Measurements from ENCODE around the gene ARSG.
A peak's percentile ranks its signal among the peaks of the same experiment; 100 is the strongest.

Gene ARSG

GRCh38 chr17:68379177-68379510 lies 87.8 kb downstream of the ARSG start (continued):
- TF ChIP-seq ZNF362 (tag by site-specific recombination; IDR thresholded peaks at IDR 0.05) (0 out of 2 replicates have a peak, but pooled peaks have one; percentile 28), ZNF26 (tag by site-specific recombination; IDR thresholded peaks at IDR 0.05) (no peak), ZBTB6 (tag by site-specific recombination; IDR thresholded peaks at IDR 0.05) (no peak), ZNF121 (tag by site-specific recombination; IDR thresholded peaks at IDR 0.05) (peak; percentile 94), ZNF623 (tag by site-specific recombination; IDR thresholded peaks at IDR 0.05) (no peak)

- ChIA-PET POLR2A (no interaction called here), CTCF (interaction anchor here (0.7 to 1.5 kb wide), 2 partner anchors 19 to 57 kb away, joined by 3 to 7 read pairs; no protein-coding TSS in a partner anchor)
- H3K36me3 ChIP-seq (ENCODE audit: control insufficient read depth in 2 of 2, insufficient read depth in 1 of 2, low read length in 2 of 2): no peaks in the 10 kb centered on the region
- H3K4me1 ChIP-seq (ENCODE audit: control insufficient read depth, insufficient read depth, low read length): peaks cover 29% of the 10 kb centered on the region
- H3K4me3 ChIP-seq (ENCODE audit: low read depth, low read length): no peak overlapping the region
- no peak overlapping the region for H3K27ac ChIP-seq (ENCODE audit: extremely low read depth, low read depth, low read length)
- H3K9me3 ChIP-seq (ENCODE audit: control insufficient read depth, insufficient read depth, low read depth, low read length): no peaks in the 10 kb centered on the region
- TF ChIP-seq ZNF473 (tag by site-specific recombination; IDR thresholded peaks at IDR 0.05) (no peak), ZNF366 (tag by site-specific recombination; conservative IDR thresholded peaks at IDR 0.05) (peak; percentile 94), ZFP37 (tag by site-specific recombination; IDR thresholded peaks at IDR 0.05) (no peak), ZNF114 (tag by site-specific recombination; IDR thresholded peaks at IDR 0.05) (no peak), ZXDB (tag by site-specific recombination; IDR thresholded peaks at IDR 0.05) (no peak), ZNF184 (tag by site-specific recombination; IDR thresholded peaks at IDR 0.05) (no peak), YY1 (tag by site-specific recombination; IDR thresholded peaks at IDR 0.05) (no peak), ZNF692 (tag by site-specific recombination; IDR thresholded peaks at IDR 0.05) (no peak), ZBTB21 (tag by site-specific recombination; IDR thresholded peaks at IDR 0.05) (no peak), ZNF501 (tag by site-specific recombination; IDR thresholded peaks at IDR 0.05) (no peak), SP3 (tag by site-specific recombination; IDR thresholded peaks at IDR 0.05) (no peak), ZNF404 (tag by site-specific recombination; IDR thresholded peaks at IDR 0.05) (no peak), ZNF560 (tag by site-specific recombination; IDR thresholded peaks at IDR 0.05; ENCODE audit: borderline replicate concordance) (no peak), TCF7L2 (IDR thresholded peaks at IDR 0.05; ENCODE audit: borderline replicate concordance, low read depth, low read length) (no peak), SCRT2 (tag by site-specific recombination; IDR thresholded peaks at IDR 0.05) (no peak), ZNF248 (tag by site-specific recombination; IDR thresholded peaks at IDR 0.05) (no peak), ZNF292 (tag by site-specific recombination; IDR thresholded peaks at IDR 0.05; ENCODE audit: borderline replicate concordance, low read depth) (no peak), ZNF510 (tag by site-specific recombination; IDR thresholded peaks at IDR 0.05; ENCODE audit: insufficient replicate concordance) (no peak), ZNF23 (tag by site-specific recombination; IDR thresholded peaks at IDR 0.05; ENCODE audit: borderline replicate concordance) (no peak), WT1 (tag by site-specific recombination; IDR thresholded peaks at IDR 0.05) (no peak), ZNF488 (tag by site-specific recombination; IDR thresholded peaks at IDR 0.05) (no peak), ZNF121 (tag by site-specific recombination; IDR thresholded peaks at IDR 0.05) (peak; percentile 79), BCL11A (tag by site-specific recombination; IDR thresholded peaks at IDR 0.05; ENCODE audit: low read depth) (no peak), KLF17 (tag by site-specific recombination; IDR thresholded peaks at IDR 0.05) (no peak), ZNF76 (tag by site-specific recombination; IDR thresholded peaks at IDR 0.05; ENCODE audit: borderline replicate concordance, low read depth) (no peak)
Observed at GRCh38 chr17:68379692-68380677, 88.7 kb downstream of the ARSG start.
